Measurements from ENCODE around the gene OLFML2B.

Gene OLFML2B

DNA sequence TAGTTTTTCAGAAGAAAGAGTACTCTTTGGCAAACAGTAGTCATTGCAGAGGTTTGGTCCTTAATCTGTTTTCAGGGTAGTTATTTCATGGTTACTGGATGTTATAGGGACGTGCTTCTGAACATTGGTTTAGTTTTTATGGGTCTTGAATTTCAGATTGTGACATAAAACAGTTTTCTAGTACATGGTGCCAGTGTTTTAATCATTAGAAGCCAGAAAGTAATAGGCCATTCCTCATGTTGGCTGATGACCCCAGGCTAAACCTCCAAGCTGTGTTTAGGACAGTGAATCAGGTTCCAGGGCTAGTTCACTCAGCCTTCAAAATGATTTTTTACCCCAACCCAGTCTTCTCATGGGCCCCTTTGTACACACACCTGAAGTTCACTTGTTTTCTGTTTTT, 73.3 kb downstream of the OLFML2B start:
- H3K27me3 ChIP-seq (ENCODE audit: insufficient read depth, low read depth, severe bottlenecking): no peaks in the 10 kb centered on the region
- H3K4me3 ChIP-seq (ENCODE audit: low read depth, low read length): no peak overlapping the region
- DNase-seq: no peak
- no peaks in the 10 kb centered on the region for H3K36me3 ChIP-seq
- H3K27ac ChIP-seq: no peak overlapping the region
- TF ChIP-seq, protein P1, sequence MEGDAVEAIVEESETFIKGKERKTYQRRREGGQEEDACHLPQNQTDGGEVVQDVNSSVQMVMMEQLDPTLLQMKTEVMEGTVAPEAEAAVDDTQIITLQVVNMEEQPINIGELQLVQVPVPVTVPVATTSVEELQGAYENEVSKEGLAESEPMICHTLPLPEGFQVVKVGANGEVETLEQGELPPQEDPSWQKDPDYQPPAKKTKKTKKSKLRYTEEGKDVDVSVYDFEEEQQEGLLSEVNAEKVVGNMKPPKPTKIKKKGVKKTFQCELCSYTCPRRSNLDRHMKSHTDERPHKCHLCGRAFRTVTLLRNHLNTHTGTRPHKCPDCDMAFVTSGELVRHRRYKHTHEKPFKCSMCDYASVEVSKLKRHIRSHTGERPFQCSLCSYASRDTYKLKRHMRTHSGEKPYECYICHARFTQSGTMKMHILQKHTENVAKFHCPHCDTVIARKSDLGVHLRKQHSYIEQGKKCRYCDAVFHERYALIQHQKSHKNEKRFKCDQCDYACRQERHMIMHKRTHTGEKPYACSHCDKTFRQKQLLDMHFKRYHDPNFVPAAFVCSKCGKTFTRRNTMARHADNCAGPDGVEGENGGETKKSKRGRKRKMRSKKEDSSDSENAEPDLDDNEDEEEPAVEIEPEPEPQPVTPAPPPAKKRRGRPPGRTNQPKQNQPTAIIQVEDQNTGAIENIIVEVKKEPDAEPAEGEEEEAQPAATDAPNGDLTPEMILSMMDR (IDR thresholded peaks at IDR 0.05; ENCODE audit: low read depth, low read length): no peak
- H3K9me3 ChIP-seq (ENCODE audit: severe bottlenecking): no peaks in the 10 kb centered on the region

DNA sequence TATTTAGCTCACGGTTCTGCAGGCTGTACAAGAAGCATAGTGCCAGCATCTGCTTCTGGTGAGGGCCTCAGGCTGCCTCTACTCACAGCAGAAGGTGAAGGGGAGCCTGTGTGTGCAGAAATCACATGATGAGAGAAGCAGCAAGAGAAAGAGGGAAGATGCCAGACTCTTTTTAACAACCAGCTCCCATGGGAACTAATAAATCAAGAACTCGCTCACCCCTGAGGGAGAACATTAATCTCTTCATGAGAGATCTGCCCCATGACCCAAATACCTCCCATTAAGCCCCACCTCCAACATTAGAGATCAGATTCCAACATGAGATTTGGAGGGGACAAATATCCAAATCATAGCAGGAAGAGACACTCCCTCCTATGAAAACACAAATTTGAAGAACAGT, 74.1 kb downstream of the OLFML2B start:
- Histone ChIP-seq H3K4me3 (ENCODE audit: low read depth, low read length) (no peak overlapping the region), H3K27me3 (ENCODE audit: insufficient read depth, low read depth, severe bottlenecking) (no peaks in the 10 kb centered on the region), H3K9me3 (ENCODE audit: severe bottlenecking) (no peaks in the 10 kb centered on the region), H3K27ac (no peak overlapping the region), H3K36me3 (peaks cover 3% of the 10 kb centered on the region; the same call in 1 of the 2 replicates)
- no peak for DNase-seq
- TF ChIP-seq, protein P1 (IDR thresholded peaks at IDR 0.05; ENCODE audit: low read depth, low read length): no peak

DNA sequence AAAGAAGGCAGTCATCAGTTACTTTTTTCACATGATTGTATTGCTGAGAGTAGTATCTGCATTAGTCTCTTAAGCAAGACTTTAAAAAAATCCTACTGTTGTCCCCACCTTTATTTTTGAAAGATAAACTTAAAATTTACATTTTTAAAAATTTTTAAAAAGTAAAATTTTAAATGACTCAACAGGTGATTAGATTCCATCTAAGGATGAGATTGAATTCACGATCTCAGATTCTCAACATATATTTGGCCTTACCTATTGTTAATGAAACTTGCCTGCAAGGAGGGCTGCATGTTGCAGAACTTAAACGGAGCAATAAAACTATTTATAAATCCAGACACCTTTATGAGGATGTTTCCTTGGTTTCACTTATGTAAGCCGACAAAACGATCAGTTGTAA, 75.2 kb downstream of the OLFML2B start:
- Histone ChIP-seq H3K27ac (no peak overlapping the region), H3K4me3 (ENCODE audit: low read depth, low read length) (no peak overlapping the region), H3K27me3 (ENCODE audit: insufficient read depth, low read depth, severe bottlenecking) (no peaks in the 10 kb centered on the region), H3K36me3 (peaks cover 3% of the 10 kb centered on the region; the same call in 1 of the 2 replicates), H3K9me3 (ENCODE audit: severe bottlenecking) (no peaks in the 10 kb centered on the region)
- DNase-seq: no peak
- TF ChIP-seq, protein P1 (IDR thresholded peaks at IDR 0.05; ENCODE audit: low read depth, low read length): no peak

GRCh38 chr1:161946071-161946987, 77.3 kb downstream of the OLFML2B start:
- TF ChIP-seq, protein P1 (IDR thresholded peaks at IDR 0.05; ENCODE audit: low read depth, low read length): no peak
- DNase-seq: no peak

DNA sequence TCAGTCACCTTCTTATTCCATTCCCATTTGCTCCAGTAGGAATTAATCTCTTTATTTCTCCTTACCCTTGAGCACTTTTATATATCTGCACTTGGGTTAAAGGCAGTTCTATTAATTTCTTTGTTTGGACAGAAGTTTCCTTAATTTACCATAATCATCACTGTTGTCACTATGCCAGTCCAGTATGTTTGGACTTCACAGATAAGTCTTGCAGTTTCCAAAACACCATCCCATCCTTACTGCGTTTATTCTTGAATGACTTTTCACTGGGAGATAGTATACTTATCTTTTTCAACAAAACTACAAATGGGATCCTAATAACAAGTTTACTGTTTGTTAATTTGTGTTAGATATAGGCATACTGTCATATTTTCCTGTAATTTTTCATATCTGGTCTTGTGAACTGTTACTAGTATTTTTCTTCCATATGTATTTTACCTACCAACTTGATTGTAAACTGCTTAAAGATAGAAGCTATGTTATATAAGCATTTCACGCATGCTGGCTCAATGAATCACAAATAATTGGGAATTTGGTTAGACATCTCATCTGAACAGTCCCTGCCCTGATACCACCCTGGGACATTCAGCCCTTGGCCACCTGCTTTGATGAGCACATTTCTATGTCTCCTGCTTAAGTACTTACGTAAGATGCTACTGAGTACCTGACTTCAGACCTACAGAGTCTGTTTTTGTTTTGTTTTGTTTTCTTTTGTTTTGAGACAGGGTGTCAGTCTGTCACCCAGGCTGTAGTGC, 78.2 kb downstream of the OLFML2B start:
- H3K36me3 ChIP-seq: peaks cover 12% of the 10 kb centered on the region
- no peak for DNase-seq
- no peaks in the 10 kb centered on the region for H3K9me3 ChIP-seq (ENCODE audit: severe bottlenecking)
- H3K4me3 ChIP-seq (ENCODE audit: low read depth, low read length): no peak overlapping the region
- no peaks in the 10 kb centered on the region for H3K27me3 ChIP-seq (ENCODE audit: insufficient read depth, low read depth, severe bottlenecking)
- TF ChIP-seq, protein P1 (IDR thresholded peaks at IDR 0.05; ENCODE audit: low read depth, low read length): no peak
- no peak overlapping the region for H3K27ac ChIP-seq

More at GRCh38 chr1:161946071-161946987, 77.3 kb downstream of the OLFML2B start:
- Histone ChIP-seq H3K27ac (no peak overlapping the region), H3K9me3 (ENCODE audit: severe bottlenecking) (no peaks in the 10 kb centered on the region), H3K4me3 (ENCODE audit: low read depth, low read length) (no peak overlapping the region), H3K27me3 (ENCODE audit: insufficient read depth, low read depth, severe bottlenecking) (no peaks in the 10 kb centered on the region), H3K36me3 (peaks cover 12% of the 10 kb centered on the region)
